Large intestine (tissue), 3 donors: ENCODE measurements around the gene ZNF737. TPM values are rescaled to one million over a fixed set of nuclear protein-coding genes. Genes with fewer than 3 reads are reported as not detected.

Experiments
- DNase-seq, 2 donors: peaks; one replicate each; pipeline versions ENCODE4 v3.0.0 to v3.0.0-alpha.2; 2013
- H3K27ac ChIP-seq: one replicate; pipeline ENCODE4 v1.5.1; 2013; ENCODE audit warnings: low read length
- H3K27me3 ChIP-seq: 2 replicates; pipeline ENCODE4 v1.6.1; 2013; ENCODE audit warnings: low read length; ENCODE audit not compliant: control insufficient read depth, insufficient read depth
- H3K36me3 ChIP-seq: 2 replicates; pipeline ENCODE4 v1.6.1; 2013; ENCODE audit warnings: low read length; ENCODE audit not compliant: control insufficient read depth, insufficient read depth
- H3K4me1 ChIP-seq: one replicate; pipeline ENCODE4 v1.6.1; 2013; ENCODE audit warnings: low read length; ENCODE audit not compliant: control insufficient read depth, insufficient read depth
- H3K4me3 ChIP-seq: one replicate; pipeline ENCODE4 v1.5.1; 2013; ENCODE audit warnings: low read length
- H3K9me3 ChIP-seq: one replicate; pipeline ENCODE4 v1.6.1; 2013; ENCODE audit warnings: mild to moderate bottlenecking, low read depth, low read length, moderate library complexity; ENCODE audit not compliant: control insufficient read depth
- WGBS: methylation state at CpG from one replicate; pipeline ENCODE4 v1.1.5; 2013; ENCODE audit warnings: low lambda C conversion rate; ENCODE audit not compliant: insufficient coverage; 5-methylcytosine and 5-hydroxymethylcytosine counted together
- polyA plus RNA-seq: library from polyadenylated mRNA; unstranded; fragments of 120-200 nt; gene quantifications from one replicate; pipeline ENCODE4 v1.2.1, GENCODE V29; 2013

The ZNF737 gene
- polyA plus RNA-seq, 1 donor: 21.2 TPM

DNA sequence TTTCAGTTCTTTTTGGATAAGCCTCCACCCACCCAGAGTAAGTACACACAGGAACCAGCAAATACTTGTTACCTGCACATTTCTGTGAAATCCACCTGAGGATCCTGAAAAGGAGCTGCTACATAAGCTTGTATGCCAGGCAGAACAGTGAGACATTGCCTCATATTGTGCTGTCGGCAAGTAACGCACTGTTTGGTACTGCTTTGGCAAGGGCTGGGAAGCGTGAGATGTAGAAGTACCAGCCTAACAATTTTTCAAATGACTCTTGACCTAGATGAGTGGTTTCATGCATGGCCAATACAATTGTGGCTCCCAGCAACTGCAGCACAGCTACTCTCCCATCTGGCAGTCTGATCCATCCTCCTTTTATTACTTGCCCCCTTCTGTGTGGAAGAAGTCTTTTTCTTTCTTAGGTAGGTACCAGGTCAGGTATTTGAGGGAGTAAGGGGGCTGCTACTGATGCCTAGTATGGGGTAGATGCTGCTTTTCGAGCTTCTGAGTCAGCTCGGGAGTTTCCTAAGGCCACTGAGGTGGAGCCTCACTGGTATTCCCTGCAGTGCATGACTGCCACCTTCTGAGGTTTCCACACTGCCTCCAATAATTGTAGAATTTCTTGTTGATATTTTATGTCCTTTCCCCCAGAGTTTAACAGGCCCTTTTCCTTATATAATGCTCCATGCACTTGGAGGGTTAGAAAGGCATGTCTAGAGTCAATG is 52.2 kb downstream of the ZNF737 start:
- Histone ChIP-seq H3K9me3 (peaks cover 2% of the 10 kb centered on the region), H3K4me3 (no peak overlapping the region), H3K27me3 (no peaks in the 10 kb centered on the region), H3K36me3 (no peaks in the 10 kb centered on the region), H3K4me1 (no peaks in the 10 kb centered on the region), H3K27ac (no peak overlapping the region)
- no CpG with 5 or more reads among the region's 5 CpGs for WGBS
- DNase-seq: peak in 1 of 2 donors; percentile 17

DNA sequence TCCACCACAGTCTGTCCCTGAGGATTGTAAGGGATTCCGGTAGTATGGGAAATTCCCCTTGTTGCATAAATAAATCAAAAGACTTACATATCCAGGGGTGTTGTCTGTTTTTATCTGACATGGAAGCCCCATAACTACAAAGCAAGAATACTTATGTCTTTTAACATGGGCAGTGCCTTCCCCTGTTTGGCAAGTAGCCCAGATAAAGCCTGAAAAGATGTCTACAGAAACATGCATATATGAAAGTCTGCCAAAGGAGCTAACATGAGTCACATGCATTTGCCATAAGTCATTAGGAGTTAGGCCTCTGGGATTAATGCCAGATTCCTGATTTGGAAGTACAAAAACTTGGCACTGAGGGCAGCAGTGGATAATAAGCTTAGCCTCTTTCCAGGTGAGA is 62.1 kb downstream of the ZNF737 start:
- no peak for DNase-seq

More for the DNA sequence above, 62.1 kb downstream of the ZNF737 start:
- no peak overlapping the region for H3K27ac ChIP-seq
- H3K36me3 ChIP-seq: no peaks in the 10 kb centered on the region
- H3K4me3 ChIP-seq: no peak overlapping the region
- H3K27me3 ChIP-seq: no peaks in the 10 kb centered on the region
- no peaks in the 10 kb centered on the region for H3K4me1 ChIP-seq
- peaks cover 5% of the 10 kb centered on the region for H3K9me3 ChIP-seq
- no CpG with 5 or more reads among the region's 1 CpG for WGBS

Other genes with a start within 250 kb of the ZNF737 start
- gene ZNF626, start 95.8 kb upstream of the ZNF737 start, polyA plus RNA-seq: 16.7 TPM
- 4.3 TPM for gene ZNF66, start 210.5 kb upstream of the ZNF737 start, polyA plus RNA-seq